WTC11 (cell line): Measurements from ENCODE around the gene RAB10. TPM values are rescaled to one million over a fixed set of nuclear protein-coding genes. Genes with fewer than 3 reads are reported as not detected.

Source experiments
- ATAC-seq: fragments of 200-7000 bp; cut with Tn5 transposase; 2 replicates; pipeline ENCODE4 v1.10.0; 2021; ENCODE audit warnings: mild to moderate bottlenecking, moderate library complexity
- CTCF ChIA-PET: fragments of 300-600 bp; sonication (Branson Sonifier 250); formaldehyde crosslinking; loops from one replicate; lab custom pipeline; 2021; ENCODE audit warnings: antibody characterized with exemption; lab: Charles Lee
- POLR2A ChIA-PET: fragments of 350-600 bp; sonication (Branson Sonifier 250); formaldehyde crosslinking; loops from one replicate; lab custom pipeline; 2021; ENCODE audit warnings: antibody characterized with exemption; lab: Charles Lee
- DNase-seq: peaks from one replicate; pipeline ENCODE4 v3.0.0; 2021; ENCODE audit warnings: low spot score
- H3K27ac Mint-ChIP-seq: 2 replicates; pipeline ENCODE4 v1.8.0; 2021; ENCODE audit warnings: mixed read lengths
- H3K27me3 Mint-ChIP-seq: 2 replicates; pipeline ENCODE4 v1.8.0; 2021; ENCODE audit warnings: low read depth, mild to moderate bottlenecking, moderate library complexity, mixed read lengths
- H3K36me3 Mint-ChIP-seq: 2 replicates; pipeline ENCODE4 v1.8.0; 2021; ENCODE audit warnings: mixed read lengths
- H3K4me1 Mint-ChIP-seq: 2 replicates; pipeline ENCODE4 v1.8.0; 2022; ENCODE audit warnings: mixed read lengths
- H3K4me3 Mint-ChIP-seq: 2 replicates; pipeline ENCODE4 v1.8.0; 2021; ENCODE audit warnings: mild to moderate bottlenecking, moderate library complexity, mixed read lengths
- H3K9me3 Mint-ChIP-seq: 2 replicates; pipeline ENCODE4 v1.8.0; 2021; ENCODE audit warnings: mixed read lengths
- AFF4 ChIP-seq: sonication (generic); formaldehyde crosslinking; IDR thresholded peaks from 2 replicates; pipeline ENCODE4 v1.8.1; 2023; ENCODE audit warnings: mild to moderate bottlenecking, missing genetic modification reagents, borderline replicate concordance
- ATF2 ChIP-seq: sonication (generic); formaldehyde crosslinking; IDR thresholded peaks from 2 replicates; pipeline ENCODE4 v1.8.1; 2022; ENCODE audit warnings: low read depth, missing genetic modification reagents, borderline replicate concordance
- ATF3 ChIP-seq: sonication (generic); formaldehyde crosslinking; conservative IDR thresholded peaks from 2 replicates; pipeline ENCODE4 v1.8.1; 2022; ENCODE audit warnings: mild to moderate bottlenecking, missing genetic modification reagents
- ATF6 ChIP-seq: sonication (generic); formaldehyde crosslinking; IDR thresholded peaks from 2 replicates; pipeline ENCODE4 v1.8.1; 2023; ENCODE audit warnings: mild to moderate bottlenecking, missing genetic modification reagents
- CTCF ChIP-seq: fragments of 200-600 bp; IDR thresholded peaks from 2 replicates; pipeline ENCODE4 v1.8.0; 2022; ENCODE audit warnings: antibody characterized with exemption
- FOXP1 ChIP-seq: sonication (generic); formaldehyde crosslinking; IDR thresholded peaks from 2 replicates; pipeline ENCODE4 v1.8.0; 2022; ENCODE audit warnings: missing genetic modification reagents, mild to moderate bottlenecking, moderate library complexity, borderline replicate concordance
- IRF1 ChIP-seq: sonication (generic); formaldehyde crosslinking; IDR thresholded peaks from 2 replicates; pipeline ENCODE4 v1.8.0; 2023; ENCODE audit warnings: missing genetic modification reagents
- NR3C1 ChIP-seq: sonication (generic); formaldehyde crosslinking; conservative IDR thresholded peaks from 2 replicates; pipeline ENCODE4 v1.8.1; 2023; ENCODE audit warnings: low read depth, mild to moderate bottlenecking, missing genetic modification reagents
- RORB ChIP-seq: fragments of 250-450 bp; sonication (Bioruptor Pico); IDR thresholded peaks from 2 replicates; pipeline ENCODE4 v1.9.0; 2021; ENCODE audit warnings: mild to moderate bottlenecking
- TEAD4 ChIP-seq: sonication (generic); formaldehyde crosslinking; IDR thresholded peaks from 2 replicates; pipeline ENCODE4 v1.8.0; 2022; ENCODE audit warnings: mild to moderate bottlenecking, missing genetic modification reagents
- ZMAT4 ChIP-seq: fragments of 250-450 bp; sonication (Bioruptor Pico); IDR thresholded peaks from 2 replicates; pipeline ENCODE4 v1.9.0; 2021; ENCODE audit warnings: mild to moderate bottlenecking
- ZNF219 ChIP-seq: sonication (generic); formaldehyde crosslinking; IDR thresholded peaks from 2 replicates; pipeline ENCODE4 v1.8.0; 2023; ENCODE audit warnings: missing genetic modification reagents, mild to moderate bottlenecking, borderline replicate concordance
- ZNF512 ChIP-seq: sonication (generic); formaldehyde crosslinking; IDR thresholded peaks from 2 replicates; pipeline ENCODE4 v1.8.1; 2022; ENCODE audit warnings: missing genetic modification reagents, borderline replicate concordance
- total RNA-seq: library from RNA; stranded (reverse); gene quantifications from 3 replicates; pipeline ENCODE4 v1.2.3, GENCODE V29; 2021

RAB10 gene
- total RNA-seq, 1 experiment from 2014 or later: 127 TPM

- H3K27me3 Mint-ChIP-seq: peaks cover 11% of the 10 kb centered on the region
- H3K9me3 Mint-ChIP-seq: no peaks in the 10 kb centered on the region
- no peaks in the 10 kb centered on the region for H3K36me3 Mint-ChIP-seq
- no peak overlapping the region for H3K27ac Mint-ChIP-seq
- DNase-seq (no peak), ATAC-seq (no peak)
- ChIA-PET CTCF (interaction anchor here (1.1 to 2.5 kb wide), 3 partner anchors 10 to 224 kb away, joined by 3 to 24 read pairs (median 5); no protein-coding TSS in a partner anchor), POLR2A (no interaction called here)
- H3K4me1 Mint-ChIP-seq: peaks cover 12% of the 10 kb centered on the region
- H3K4me3 Mint-ChIP-seq: peak overlapping the region; percentile 73
- TF ChIP-seq ATF3 (CRISPR knock-in tag) (no peak), IRF1 (CRISPR knock-in tag) (no peak), FOXP1 (CRISPR knock-in tag) (no peak), ZNF219 (CRISPR knock-in tag) (no peak), TEAD4 (CRISPR knock-in tag) (no peak), ZMAT4 (no peak), CTCF (no peak), NR3C1 (CRISPR knock-in tag) (no peak), AFF4 (CRISPR knock-in tag) (no peak), RORB (CRISPR knock-in tag) (no peak), ATF2 (CRISPR knock-in tag) (no peak), ZNF512 (CRISPR knock-in tag) (no peak), ATF6 (no peak)
Measured at GRCh38 chr2:26174691-26175465, 141.0 kb downstream of the RAB10 start.
